HG03280 (cell line): ENCODE results near the gene MRPL23.

Experiments used
- ATAC-seq: cut with Tn5 transposase; IDR thresholded peaks from one replicate; pipeline ENCODE4 v1.9.1; 2021; ENCODE audit warnings: mild to moderate bottlenecking, moderate library complexity; ENCODE audit not compliant: unreplicated experiment

The MRPL23 gene

DNA sequence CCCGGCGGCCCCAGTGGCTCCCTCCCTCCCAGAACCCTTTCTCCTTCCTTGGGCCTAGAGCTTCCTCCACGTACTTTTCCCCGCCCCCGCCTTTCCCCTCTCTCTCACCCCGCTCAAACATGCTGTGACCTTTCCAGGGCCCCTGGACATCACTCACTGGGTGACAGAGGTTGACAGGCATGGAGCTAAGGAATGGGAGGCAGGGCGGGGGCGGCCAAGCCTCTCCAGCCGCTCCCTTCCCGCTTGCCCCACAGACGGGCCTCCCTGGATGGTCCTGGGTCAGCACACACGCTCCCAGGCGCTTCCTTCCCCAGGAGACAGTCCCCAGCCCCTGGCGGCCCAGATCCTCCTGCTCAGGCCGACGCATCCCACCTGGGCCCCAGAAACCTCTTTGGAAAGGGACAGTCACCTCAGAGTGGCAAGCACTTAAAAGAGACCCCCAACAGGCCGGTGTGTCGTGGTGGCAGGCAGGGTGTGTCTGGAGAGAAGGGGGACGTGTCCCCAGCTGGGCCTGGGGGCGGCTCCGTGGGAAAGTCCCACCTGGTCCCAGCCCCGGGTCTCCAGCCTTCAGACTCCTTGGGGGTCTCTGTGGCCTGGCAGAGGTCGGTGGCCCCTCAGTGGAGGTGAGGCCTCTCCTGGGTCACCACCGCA, 41.7 kb downstream of the MRPL23 start:
- ATAC-seq, result no peak

GRCh38 chr11:1989953-1990352, 42.8 kb downstream of the MRPL23 start:
- ATAC-seq, result no peak

GRCh38 chr11:1990872-1991578, 43.9 kb downstream of the MRPL23 start:
- ATAC-seq, result no peak

GRCh38 chr11:1992111-1992510, 45.0 kb downstream of the MRPL23 start:
- no peak for ATAC-seq

DNA sequence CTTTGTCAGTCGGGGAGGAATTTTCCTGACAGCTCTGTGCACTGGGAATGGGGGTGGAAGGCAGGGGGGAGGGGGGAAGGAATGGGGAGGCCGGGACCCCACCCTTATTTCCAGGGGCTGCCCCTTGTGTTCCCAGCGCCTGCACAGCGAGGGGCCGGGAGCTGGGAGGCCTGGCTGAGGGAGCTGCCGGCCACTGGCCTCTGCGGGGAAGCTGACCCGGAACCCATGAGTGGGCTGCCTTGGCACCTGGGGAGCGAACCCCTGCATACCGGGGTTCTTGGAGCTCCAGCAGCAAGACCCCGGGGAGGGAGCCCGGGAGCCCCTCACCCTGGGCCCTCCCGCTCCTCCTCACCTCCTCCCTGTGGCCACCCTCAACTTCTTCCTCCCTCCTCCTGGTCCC, 47.0 kb downstream of the MRPL23 start:
- ATAC-seq, result no peak

GRCh38 chr11:1997755-1998154, 50.6 kb downstream of the MRPL23 start, which contains the start of gene H19:
Gene H19, minus strand, starts transcription at chr11:1997842.
- no peak for ATAC-seq

- ATAC-seq, result no peak
These were observed 51.2 kb downstream of the MRPL23 start for GRCh38 chr11:1998290-1998689.

- no peak for ATAC-seq
These were observed 51.7 kb downstream of the MRPL23 start for GRCh38 chr11:1998861-1999260.

DNA sequence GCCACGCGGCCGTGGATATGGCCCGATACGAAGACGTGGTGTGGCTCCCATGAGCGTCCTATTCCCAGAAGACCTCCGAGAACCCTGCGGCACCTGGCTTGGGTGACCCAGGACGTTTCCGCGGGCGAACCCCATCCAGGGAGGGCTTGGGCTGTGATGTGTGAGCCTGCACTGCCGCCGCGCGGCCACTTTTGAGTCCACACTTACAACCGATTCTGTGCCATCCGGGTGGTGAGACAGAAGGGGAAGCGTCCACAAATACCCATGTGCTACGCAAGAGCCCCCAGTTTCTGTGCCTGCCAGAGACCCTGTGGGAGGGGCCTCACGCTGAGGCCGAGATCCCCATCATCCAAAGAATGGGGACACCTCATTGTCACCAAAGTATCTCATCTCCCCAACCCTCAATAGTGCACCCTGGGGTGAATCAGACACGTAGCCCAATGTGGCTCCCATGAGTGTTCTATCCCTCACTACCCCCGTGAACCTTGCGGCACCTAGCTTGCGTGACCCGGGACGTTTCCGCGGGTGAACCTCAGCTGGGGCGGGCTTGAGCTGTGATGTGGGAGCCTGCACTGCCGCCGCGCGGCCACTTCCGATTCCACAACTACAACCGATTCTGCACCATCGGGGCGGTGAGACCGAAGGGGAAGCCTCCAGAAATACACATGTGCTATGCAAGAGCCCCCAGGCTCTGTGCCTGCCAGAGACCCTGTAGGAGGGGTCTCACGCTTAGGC, 55.1 kb downstream of the MRPL23 start:
- no peak for ATAC-seq

- ATAC-seq, result no peak
These were observed 55.7 kb downstream of the MRPL23 start for GRCh38 chr11:2002807-2003206.

- ATAC-seq, result no peak
These were observed 57.3 kb downstream of the MRPL23 start for GRCh38 chr11:2004466-2004865.
